ENCODE data around the gene TAF4B.
"Not testable (repeated sequence)": the region's sequence is repeated elsewhere in the genome, so short reads cannot be mapped to it uniquely, and the experiment has no call there.

TAF4B gene

GRCh38 chr18:26435415-26436095 lies 209.3 kb downstream of the TAF4B start:
- no peak for ATAC-seq (ENCODE audit: insufficient read depth, low read depth)
- Histone ChIP-seq H3K4me2 (ENCODE audit: insufficient read depth, low read length) (no peak overlapping the region), H4K20me1 (ENCODE audit: insufficient read depth, low read length) (no peaks in the 10 kb centered on the region), H3K4me1 (ENCODE audit: insufficient read depth, low read length) (no peaks in the 10 kb centered on the region), H3K9me3 (ENCODE audit: insufficient read depth, low read length, severe bottlenecking) (no peaks in the 10 kb centered on the region), H3K27ac (ENCODE audit: low read length) (no peak overlapping the region), H3K79me2 (ENCODE audit: insufficient read depth, low read length) (no peaks in the 10 kb centered on the region), H2AFZ (ENCODE audit: low read depth, low read length) (no peak overlapping the region), H3K36me3 (ENCODE audit: insufficient read depth, low read length) (no peaks in the 10 kb centered on the region), H3K4me3 (ENCODE audit: low read depth in 1 of 2, low read length in 2 of 2) (no peak overlapping the region), H3K27me3 (ENCODE audit: insufficient read depth, low read length, poor library complexity) (no peaks in the 10 kb centered on the region), H3K9ac (ENCODE audit: low read depth, low read length) (no peak overlapping the region)
- no peak for DNase-seq
- TF ChIP-seq EZH2 (IDR thresholded peaks at IDR 0.05; ENCODE audit: borderline replicate concordance, low read depth, low read length, severe bottlenecking) (no peak), CTCF (IDR thresholded peaks at IDR 0.05; ENCODE audit: borderline replicate concordance, extremely low read depth, low read length, poor library complexity, severe bottlenecking) (no peak)

- H3K4me3 ChIP-seq (ENCODE audit: low read depth in 1 of 2, low read length in 2 of 2) = no peak overlapping the region
- no peaks in the 10 kb centered on the region for H3K36me3 ChIP-seq (ENCODE audit: insufficient read depth, low read length)
- no peaks in the 10 kb centered on the region for H3K27me3 ChIP-seq (ENCODE audit: insufficient read depth, low read length, poor library complexity)
- no peak overlapping the region for H2AFZ ChIP-seq (ENCODE audit: low read depth, low read length)
- no peaks in the 10 kb centered on the region for H3K4me1 ChIP-seq (ENCODE audit: insufficient read depth, low read length)
- H4K20me1 ChIP-seq (ENCODE audit: insufficient read depth, low read length) = no peaks in the 10 kb centered on the region
- no peak overlapping the region for H3K4me2 ChIP-seq (ENCODE audit: insufficient read depth, low read length)
- no peaks in the 10 kb centered on the region for H3K79me2 ChIP-seq (ENCODE audit: insufficient read depth, low read length)
- no peak for DNase-seq
- no peak overlapping the region for H3K9ac ChIP-seq (ENCODE audit: low read depth, low read length)
- no peak overlapping the region for H3K27ac ChIP-seq (ENCODE audit: low read length)
- no peaks in the 10 kb centered on the region for H3K9me3 ChIP-seq (ENCODE audit: insufficient read depth, low read length, severe bottlenecking)
- ATAC-seq (ENCODE audit: insufficient read depth, low read depth) = peak; percentile 27; the same call in 1 of the 3 replicates
- TF ChIP-seq CTCF (IDR thresholded peaks at IDR 0.05; ENCODE audit: borderline replicate concordance, extremely low read depth, low read length, poor library complexity, severe bottlenecking) (no peak), EZH2 (IDR thresholded peaks at IDR 0.05; ENCODE audit: borderline replicate concordance, low read depth, low read length, severe bottlenecking) (no peak)
Observed at GRCh38 chr18:26436176-26437051, 210.2 kb downstream of the TAF4B start.

- not testable (repeated sequence) for H3K79me2 ChIP-seq (ENCODE audit: insufficient read depth, low read length); DNase-seq; H3K36me3 ChIP-seq (ENCODE audit: insufficient read depth, low read length); H3K9me3 ChIP-seq (ENCODE audit: insufficient read depth, low read length, severe bottlenecking); H3K27me3 ChIP-seq (ENCODE audit: insufficient read depth, low read length, poor library complexity); H3K9ac ChIP-seq (ENCODE audit: low read depth, low read length); H3K4me3 ChIP-seq (ENCODE audit: low read depth in 1 of 2, low read length in 2 of 2); ATAC-seq (ENCODE audit: insufficient read depth, low read depth); H2AFZ ChIP-seq (ENCODE audit: low read depth, low read length); H3K27ac ChIP-seq (ENCODE audit: low read length); H4K20me1 ChIP-seq (ENCODE audit: insufficient read depth, low read length); H3K4me1 ChIP-seq (ENCODE audit: insufficient read depth, low read length); H3K4me2 ChIP-seq (ENCODE audit: insufficient read depth, low read length)
Observed at GRCh38 chr18:26437634-26438033, 211.4 kb downstream of the TAF4B start.

- Histone ChIP-seq H3K9me3 (ENCODE audit: insufficient read depth, low read length, severe bottlenecking) (no peaks in the 10 kb centered on the region), H3K79me2 (ENCODE audit: insufficient read depth, low read length) (no peaks in the 10 kb centered on the region), H3K4me1 (ENCODE audit: insufficient read depth, low read length) (no peaks in the 10 kb centered on the region), H3K4me3 (ENCODE audit: low read depth in 1 of 2, low read length in 2 of 2) (no peak overlapping the region), H4K20me1 (ENCODE audit: insufficient read depth, low read length) (no peaks in the 10 kb centered on the region), H2AFZ (ENCODE audit: low read depth, low read length) (no peak overlapping the region), H3K4me2 (ENCODE audit: insufficient read depth, low read length) (no peak overlapping the region), H3K36me3 (ENCODE audit: insufficient read depth, low read length) (no peaks in the 10 kb centered on the region), H3K27me3 (ENCODE audit: insufficient read depth, low read length, poor library complexity) (no peaks in the 10 kb centered on the region), H3K27ac (ENCODE audit: low read length) (no peak overlapping the region), H3K9ac (ENCODE audit: low read depth, low read length) (no peak overlapping the region)
- TF ChIP-seq EZH2 (IDR thresholded peaks at IDR 0.05; ENCODE audit: borderline replicate concordance, low read depth, low read length, severe bottlenecking) (no peak), CTCF (IDR thresholded peaks at IDR 0.05; ENCODE audit: borderline replicate concordance, extremely low read depth, low read length, poor library complexity, severe bottlenecking) (no peak)
- ATAC-seq (ENCODE audit: insufficient read depth, low read depth) (no peak), DNase-seq (no peak)
Observed at GRCh38 chr18:26438980-26439379, 212.7 kb downstream of the TAF4B start.
